ENCODE measurements around the gene MAGI1.
"Not testable (repeated sequence)": the region's sequence is repeated elsewhere in the genome, so short reads cannot be mapped to it uniquely, and the experiment has no call there.

MAGI1 gene

GRCh38 chr3:65861718-65862117 lies 177.0 kb downstream of the MAGI1 start:
- no peaks in the 10 kb centered on the region for H3F3A ChIP-seq (ENCODE audit: insufficient read depth)
- H4K20me1 ChIP-seq (ENCODE audit: low read depth, low read length) = no peaks in the 10 kb centered on the region
- TF ChIP-seq CTCF (IDR thresholded peaks at IDR 0.05; ENCODE audit: insufficient read depth, low read length, poor library complexity, severe bottlenecking) = no peak
- no peak for TF ChIP-seq EZH2phosphoT487 (conservative IDR thresholded peaks at IDR 0.05; ENCODE audit: low read length)
- H3K9ac ChIP-seq (ENCODE audit: low read length) = no peak overlapping the region
- H3K9me3 ChIP-seq (ENCODE audit: insufficient read depth, low read length) = no peaks in the 10 kb centered on the region
- H3K27ac ChIP-seq (ENCODE audit: low read depth, low read length) = no peak overlapping the region
- H3K9me2 ChIP-seq (replicated peaks; ENCODE audit: insufficient read depth, low read length) = no peaks in the 10 kb centered on the region
- H2AFZ ChIP-seq (ENCODE audit: low read depth, low read length, severe bottlenecking) = no peak overlapping the region
- no peak overlapping the region for H3K4me3 ChIP-seq (ENCODE audit: insufficient read depth, low read length, poor library complexity, severe bottlenecking)
- no peak overlapping the region for H3K4me2 ChIP-seq (ENCODE audit: low read depth, low read length, poor library complexity, severe bottlenecking)
- no peaks in the 10 kb centered on the region for H3K79me2 ChIP-seq (ENCODE audit: insufficient read depth, low read length)
- H3K27me3 ChIP-seq (ENCODE audit: low read length) = no peaks in the 10 kb centered on the region
- H3K36me3 ChIP-seq (ENCODE audit: low read length) = no peaks in the 10 kb centered on the region

GRCh38 chr3:65859612-65860011 lies 179.1 kb downstream of the MAGI1 start:
- not testable (repeated sequence) for H3K4me2 ChIP-seq (ENCODE audit: low read depth, low read length, poor library complexity, severe bottlenecking); H3K27me3 ChIP-seq (ENCODE audit: low read length); H3K9me2 ChIP-seq (replicated peaks; ENCODE audit: insufficient read depth, low read length); H3K36me3 ChIP-seq (ENCODE audit: low read length); H3K79me2 ChIP-seq (ENCODE audit: insufficient read depth, low read length); H3K4me3 ChIP-seq (ENCODE audit: insufficient read depth, low read length, poor library complexity, severe bottlenecking); H3F3A ChIP-seq (ENCODE audit: insufficient read depth); H3K9me3 ChIP-seq (ENCODE audit: insufficient read depth, low read length); H4K20me1 ChIP-seq (ENCODE audit: low read depth, low read length); H3K9ac ChIP-seq (ENCODE audit: low read length); H3K27ac ChIP-seq (ENCODE audit: low read depth, low read length); H2AFZ ChIP-seq (ENCODE audit: low read depth, low read length, severe bottlenecking)

GRCh38 chr3:65858749-65859148 lies 180.0 kb downstream of the MAGI1 start:
- TF ChIP-seq CTCF (IDR thresholded peaks at IDR 0.05; ENCODE audit: insufficient read depth, low read length, poor library complexity, severe bottlenecking) = no peak
- no peak for TF ChIP-seq EZH2phosphoT487 (conservative IDR thresholded peaks at IDR 0.05; ENCODE audit: low read length)
- Histone ChIP-seq H3K9me3 (ENCODE audit: insufficient read depth, low read length) (no peaks in the 10 kb centered on the region), H3K9ac (ENCODE audit: low read length) (no peak overlapping the region), H3K4me2 (ENCODE audit: low read depth, low read length, poor library complexity, severe bottlenecking) (no peak overlapping the region), H3F3A (ENCODE audit: insufficient read depth) (no peaks in the 10 kb centered on the region), H3K27ac (ENCODE audit: low read depth, low read length) (no peak overlapping the region), H3K36me3 (ENCODE audit: low read length) (no peaks in the 10 kb centered on the region), H3K9me2 (replicated peaks; ENCODE audit: insufficient read depth, low read length) (no peaks in the 10 kb centered on the region), H4K20me1 (ENCODE audit: low read depth, low read length) (no peaks in the 10 kb centered on the region), H2AFZ (ENCODE audit: low read depth, low read length, severe bottlenecking) (no peak overlapping the region), H3K27me3 (ENCODE audit: low read length) (no peaks in the 10 kb centered on the region), H3K4me3 (ENCODE audit: insufficient read depth, low read length, poor library complexity, severe bottlenecking) (no peak overlapping the region), H3K79me2 (ENCODE audit: insufficient read depth, low read length) (no peaks in the 10 kb centered on the region)

GRCh38 chr3:65857327-65857726 lies 181.4 kb downstream of the MAGI1 start:
- TF ChIP-seq CTCF (IDR thresholded peaks at IDR 0.05; ENCODE audit: insufficient read depth, low read length, poor library complexity, severe bottlenecking) (no peak), EZH2phosphoT487 (conservative IDR thresholded peaks at IDR 0.05; ENCODE audit: low read length) (no peak)
- Histone ChIP-seq H3K9me2 (replicated peaks; ENCODE audit: insufficient read depth, low read length) (no peaks in the 10 kb centered on the region), H3K27ac (ENCODE audit: low read depth, low read length) (no peak overlapping the region), H2AFZ (ENCODE audit: low read depth, low read length, severe bottlenecking) (no peak overlapping the region), H3K27me3 (ENCODE audit: low read length) (no peaks in the 10 kb centered on the region), H4K20me1 (ENCODE audit: low read depth, low read length) (no peaks in the 10 kb centered on the region), H3K4me2 (ENCODE audit: low read depth, low read length, poor library complexity, severe bottlenecking) (no peak overlapping the region), H3K4me3 (ENCODE audit: insufficient read depth, low read length, poor library complexity, severe bottlenecking) (no peak overlapping the region), H3K79me2 (ENCODE audit: insufficient read depth, low read length) (no peaks in the 10 kb centered on the region), H3K36me3 (ENCODE audit: low read length) (no peaks in the 10 kb centered on the region), H3K9ac (ENCODE audit: low read length) (no peak overlapping the region), H3F3A (ENCODE audit: insufficient read depth) (no peaks in the 10 kb centered on the region), H3K9me3 (ENCODE audit: insufficient read depth, low read length) (no peaks in the 10 kb centered on the region)
